OCI-LY7 (cell line): ENCODE data around the gene OLFML2B. TPM values are rescaled to one million over a fixed set of nuclear protein-coding genes. Genes with fewer than 3 reads are reported as not detected.

Experiments
- BruUV-seq: library from RNA; stranded (reverse); fragments of 400-500 nt; replicated peaks from 2 replicates; lab custom pipeline; 2021; lab: Mats Ljungman, UMichigan
- CTCF ChIA-PET: fragments of 300-600 bp; sonication (Branson Sonifier 250); formaldehyde crosslinking; loops from one replicate; lab custom pipeline; 2022; ENCODE audit warnings: antibody characterized with exemption; ENCODE audit not compliant: unreplicated experiment; lab: Charles Lee
- POLR2A ChIA-PET: fragments of 300-600 bp; sonication (Branson Sonifier 250); formaldehyde crosslinking; loops from one replicate; lab custom pipeline; 2022; ENCODE audit warnings: antibody characterized with exemption; lab: Charles Lee
- DNase-seq: peaks from one replicate; pipeline ENCODE4 v3.0.0-alpha.2; 2015; ENCODE audit warnings: low spot score
- H2AFZ ChIP-seq: fragments of 200-600 bp; sonication (generic), shearing (Covaris generic); 2 replicates; pipeline ENCODE4 v1.6.1; 2014; ENCODE audit warnings: mild to moderate bottlenecking, antibody characterized with exemption, low read length, moderate library complexity
- H3K27ac ChIP-seq: fragments of 200-600 bp; sonication (generic); 2 replicates; pipeline ENCODE4 v1.5.1; 2014; ENCODE audit warnings: mixed run types, low read depth, mild to moderate bottlenecking, moderate library complexity, low read length, inconsistent platforms; ENCODE audit not compliant: poor library complexity, severe bottlenecking
- H3K36me3 ChIP-seq: fragments of 200-600 bp; sonication (generic); 2 replicates; pipeline ENCODE4 v1.6.1; 2014; ENCODE audit warnings: mild to moderate bottlenecking, antibody characterized with exemption, low read length, moderate library complexity, mixed read lengths; ENCODE audit not compliant: insufficient read depth
- H3K4me1 ChIP-seq: fragments of 200-600 bp; sonication (generic); 2 replicates; pipeline ENCODE4 v1.5.1; 2014; ENCODE audit warnings: mild to moderate bottlenecking, low read length; ENCODE audit not compliant: insufficient read depth, poor library complexity, severe bottlenecking
- H3K4me2 ChIP-seq: fragments of 200-600 bp; sonication (generic); 2 replicates; pipeline ENCODE4 v1.6.1; 2014; ENCODE audit warnings: mild to moderate bottlenecking, low read length
- H3K4me3 ChIP-seq: fragments of 200-600 bp; sonication (generic); 2 replicates; pipeline ENCODE4 v1.5.1; 2014; ENCODE audit warnings: mild to moderate bottlenecking, low read depth, low read length; ENCODE audit not compliant: poor library complexity, severe bottlenecking
- H3K79me2 ChIP-seq: fragments of 200-600 bp; sonication (generic); 2 replicates; pipeline ENCODE4 v1.6.1; 2016; ENCODE audit warnings: low read depth, mild to moderate bottlenecking, low read length, moderate library complexity, mixed read lengths; ENCODE audit not compliant: insufficient read depth
- H3K9me2 ChIP-seq: fragments of 200-600 bp; sonication (generic); 2 replicates; pipeline ENCODE4 v1.6.1; 2016; ENCODE audit warnings: mild to moderate bottlenecking, low read length, mixed read lengths; ENCODE audit not compliant: insufficient read depth
- H3K9me3 ChIP-seq: fragments of 200-600 bp; sonication (generic); 2 replicates; pipeline ENCODE4 v1.6.1; 2014; ENCODE audit warnings: mild to moderate bottlenecking, mixed run types, low read length, mixed read lengths
- H4K20me1 ChIP-seq: fragments of 200-600 bp; sonication (generic); 2 replicates; pipeline ENCODE4 v1.6.1; 2014; ENCODE audit warnings: mild to moderate bottlenecking, antibody characterized with exemption, low read length, moderate library complexity, mixed read lengths; ENCODE audit not compliant: insufficient read depth
- EZH2phosphoT487 ChIP-seq: fragments of 200-600 bp; sonication (generic); IDR thresholded peaks from 2 replicates; pipeline ENCODE4 v1.6.1; 2018; ENCODE audit warnings: low read depth, borderline replicate concordance, mild to moderate bottlenecking, mixed run types, antibody characterized with exemption, low read length, moderate library complexity, mixed read lengths
- intact Hi-C: fragments of 100-400 bp; cut with micrococcal nuclease; formaldehyde crosslinking; loops from one replicate; pipeline ENCODE4 v1.10.0; 2022; ENCODE audit not compliant: unreplicated experiment
- total RNA-seq, 2 experiments: library from RNA; depleted of rRNA in 1 of 2; stranded (reverse); fragments of >200 nt in 1 of 2; shearing (Covaris generic) in 1 of 2; gene quantifications; 2 replicates each; pipeline ENCODE4 v1.2.3, GENCODE V29; 2014 to 2022
- TF ChIP-seq, protein P1 (sequence below): fragments of 200-600 bp; sonication (generic); conservative IDR thresholded peaks from 2 replicates; pipeline ENCODE4 v1.5.1; 2014; ENCODE audit warnings: mild to moderate bottlenecking, antibody characterized with exemption, low read length, moderate library complexity, mixed read lengths

The OLFML2B gene
- total RNA-seq, 2 experiments from 2014 or later: not detected

DNA sequence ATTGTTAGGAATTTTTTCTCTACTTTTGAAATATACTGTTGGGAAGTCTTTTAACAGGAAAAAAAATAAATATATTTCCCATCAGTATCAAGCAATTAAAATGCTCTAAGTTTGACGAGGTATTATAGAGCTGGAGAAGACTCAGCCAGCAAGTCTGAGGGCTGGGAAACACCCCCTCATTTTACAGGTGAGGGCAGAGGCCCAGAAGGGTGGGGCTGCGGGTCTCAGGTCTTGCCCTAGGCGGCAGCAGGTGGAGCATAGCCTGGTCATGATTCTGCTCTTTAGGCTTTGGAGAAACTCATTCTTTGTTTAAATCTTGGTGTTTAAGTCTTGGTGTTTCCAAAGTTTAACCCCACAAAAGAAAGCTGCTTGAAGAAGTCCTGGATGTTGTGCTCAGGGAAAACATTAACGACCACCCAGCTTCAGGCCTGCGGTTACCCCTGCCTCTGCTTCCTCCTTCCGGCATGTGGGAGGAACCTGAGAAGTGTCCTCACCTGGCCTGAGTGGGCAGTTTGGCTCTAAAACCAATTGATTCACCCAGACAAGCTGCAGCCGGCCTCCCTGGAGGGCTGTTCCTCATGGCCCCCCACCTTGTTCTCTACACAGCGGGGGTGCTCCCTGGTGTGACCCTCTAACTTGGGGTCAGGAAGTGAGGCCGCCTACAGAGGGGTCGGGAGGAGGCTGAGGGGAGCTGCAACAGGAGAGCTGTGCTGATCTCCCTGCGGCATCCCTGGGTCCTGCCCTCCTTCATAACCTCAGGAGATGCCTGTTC, 41.7 kb downstream of the OLFML2B start:
- no peaks in the 10 kb centered on the region for H3K9me3 ChIP-seq
- no TSS peak for BruUV-seq
- H3K36me3 ChIP-seq: no peaks in the 10 kb centered on the region
- H3K9me2 ChIP-seq: no peaks in the 10 kb centered on the region
- no peak overlapping the region for H3K4me3 ChIP-seq
- no peak overlapping the region for H3K4me2 ChIP-seq
- intact Hi-C loops: no loop called here
- POLR2A ChIA-PET: no interaction called here
- no peaks in the 10 kb centered on the region for H3K4me1 ChIP-seq
- CTCF ChIA-PET: no interaction called here
- H2AFZ ChIP-seq: no peak overlapping the region
- H3K79me2 ChIP-seq: no peaks in the 10 kb centered on the region
- no peak for TF ChIP-seq EZH2phosphoT487
- TF ChIP-seq, protein P1, sequence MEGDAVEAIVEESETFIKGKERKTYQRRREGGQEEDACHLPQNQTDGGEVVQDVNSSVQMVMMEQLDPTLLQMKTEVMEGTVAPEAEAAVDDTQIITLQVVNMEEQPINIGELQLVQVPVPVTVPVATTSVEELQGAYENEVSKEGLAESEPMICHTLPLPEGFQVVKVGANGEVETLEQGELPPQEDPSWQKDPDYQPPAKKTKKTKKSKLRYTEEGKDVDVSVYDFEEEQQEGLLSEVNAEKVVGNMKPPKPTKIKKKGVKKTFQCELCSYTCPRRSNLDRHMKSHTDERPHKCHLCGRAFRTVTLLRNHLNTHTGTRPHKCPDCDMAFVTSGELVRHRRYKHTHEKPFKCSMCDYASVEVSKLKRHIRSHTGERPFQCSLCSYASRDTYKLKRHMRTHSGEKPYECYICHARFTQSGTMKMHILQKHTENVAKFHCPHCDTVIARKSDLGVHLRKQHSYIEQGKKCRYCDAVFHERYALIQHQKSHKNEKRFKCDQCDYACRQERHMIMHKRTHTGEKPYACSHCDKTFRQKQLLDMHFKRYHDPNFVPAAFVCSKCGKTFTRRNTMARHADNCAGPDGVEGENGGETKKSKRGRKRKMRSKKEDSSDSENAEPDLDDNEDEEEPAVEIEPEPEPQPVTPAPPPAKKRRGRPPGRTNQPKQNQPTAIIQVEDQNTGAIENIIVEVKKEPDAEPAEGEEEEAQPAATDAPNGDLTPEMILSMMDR: no peak
- no peaks in the 10 kb centered on the region for H4K20me1 ChIP-seq
- H3K27ac ChIP-seq: no peak overlapping the region
- DNase-seq: no peak

DNA sequence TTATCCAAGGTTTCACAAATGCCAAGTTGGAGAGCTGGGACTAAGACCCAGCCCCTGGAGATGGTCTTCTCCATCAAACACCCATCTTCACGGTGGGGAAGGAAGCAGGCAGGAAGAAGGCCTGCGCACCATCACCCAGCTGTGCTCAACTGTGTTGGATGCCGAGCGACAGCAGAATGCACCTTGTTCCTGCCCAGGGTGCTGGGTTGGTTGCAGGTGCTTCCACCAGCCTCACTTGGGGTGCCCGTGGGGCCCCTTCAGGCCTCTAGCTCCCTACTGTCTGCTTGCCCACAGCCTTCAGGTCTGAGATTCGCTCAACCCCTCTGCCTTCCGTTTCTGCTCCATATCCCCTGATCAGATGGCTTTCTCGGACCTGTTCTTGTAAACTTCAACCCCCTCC, 42.5 kb downstream of the OLFML2B start:
- POLR2A ChIA-PET: no interaction called here
- no peak overlapping the region for H3K27ac ChIP-seq
- DNase-seq: no peak
- TF ChIP-seq EZH2phosphoT487: no peak
- TF ChIP-seq, protein P1: no peak
- intact Hi-C loops: no loop called here
- no peaks in the 10 kb centered on the region for H3K4me1 ChIP-seq
- H3K79me2 ChIP-seq: no peaks in the 10 kb centered on the region
- BruUV-seq: no TSS peak
- no peaks in the 10 kb centered on the region for H3K9me3 ChIP-seq
- CTCF ChIA-PET: interaction anchor here (0.5 kb wide), 1 partner anchor 697 kb away, joined by 3 read pairs; no protein-coding TSS in a partner anchor
- H3K36me3 ChIP-seq: no peaks in the 10 kb centered on the region
- no peak overlapping the region for H2AFZ ChIP-seq
- H3K4me3 ChIP-seq: no peak overlapping the region
- no peaks in the 10 kb centered on the region for H4K20me1 ChIP-seq
- H3K4me2 ChIP-seq: no peak overlapping the region
- H3K9me2 ChIP-seq: no peaks in the 10 kb centered on the region
